HEK293 (cell line): ENCODE results near the gene KMT2D.
A peak's percentile ranks its signal among the peaks of the same experiment; 100 is the strongest.

Experiments used
- CTCF ChIA-PET: fragments of 350-600 bp; formaldehyde crosslinking; extraction: SDS; loops from one replicate; lab custom pipeline; 2021; ENCODE audit warnings: antibody characterized with exemption; lab: Yijun Ruan, JAX
- POLR2A ChIA-PET: fragments of 300-600 bp; formaldehyde crosslinking; extraction: SDS; loops from one replicate; lab custom pipeline; 2020; ENCODE audit warnings: antibody characterized with exemption, inconsistent platforms; lab: Yijun Ruan, JAX
- H3K27ac ChIP-seq: fragments of 200-500 bp; sonication (Bioruptor generic); 2 replicates; pipeline ENCODE4 v1.5.1; 2014; ENCODE audit warnings: low read depth, low read length, control low read depth, inconsistent platforms; ENCODE audit errors: extremely low read depth
- H3K36me3 ChIP-seq, 2 experiments: fragments of 200-500 bp in 1 of 2; sonication (Bioruptor generic) in 1 of 2; 1 replicate in 1 of 2; 2 replicates in 1 of 2; pipeline ENCODE4 v1.5.1; 2014 to 2017; ENCODE audit warnings: inconsistent platforms in 2 of 2, low read length in 2 of 2; ENCODE audit not compliant: control insufficient read depth in 2 of 2, insufficient read depth in 1 of 2
- H3K4me1 ChIP-seq: fragments of 200-500 bp; sonication (Bioruptor generic); 2 replicates; pipeline ENCODE4 v1.5.1; 2014; ENCODE audit warnings: mild to moderate bottlenecking, low read length, inconsistent platforms; ENCODE audit not compliant: control insufficient read depth, insufficient read depth
- H3K4me3 ChIP-seq: 2 replicates; pipeline ENCODE4 v1.5.1; 2011; ENCODE audit warnings: low read depth, mild to moderate bottlenecking, control low read depth, low read length, moderate library complexity
- H3K9me3 ChIP-seq: fragments of 200-500 bp; sonication (Bioruptor generic); 2 replicates; pipeline ENCODE4 v1.5.1; 2014; ENCODE audit warnings: low read depth, low read length, inconsistent platforms; ENCODE audit not compliant: control insufficient read depth, insufficient read depth
- GLIS2 ChIP-seq: fragments of 450-650 bp; formaldehyde crosslinking; IDR thresholded peaks from 2 replicates; pipeline ENCODE4 v1.5.1; 2016; ENCODE audit warnings: missing biosample characterization, missing genetic modification characterization
- IKZF3 ChIP-seq: fragments of 450-650 bp; IDR thresholded peaks from 2 replicates; pipeline ENCODE4 v1.5.0; 2018; ENCODE audit warnings: missing biosample characterization, mild to moderate bottlenecking, missing genetic modification characterization, moderate library complexity
- KLF16 ChIP-seq: fragments of 450-650 bp; formaldehyde crosslinking; IDR thresholded peaks from 2 replicates; pipeline ENCODE4 v1.5.1; 2017; ENCODE audit warnings: missing biosample characterization, missing genetic modification characterization
- OSR2 ChIP-seq: fragments of 450-650 bp; formaldehyde crosslinking; IDR thresholded peaks from 2 replicates; pipeline ENCODE4 v1.5.1; 2016; ENCODE audit warnings: missing biosample characterization, missing genetic modification characterization
- SP2 ChIP-seq: fragments of 450-650 bp; formaldehyde crosslinking; IDR thresholded peaks from 2 replicates; pipeline ENCODE4 v1.5.1; 2016; ENCODE audit warnings: missing biosample characterization, missing genetic modification characterization
- ZBTB48 ChIP-seq: fragments of 450-650 bp; formaldehyde crosslinking; IDR thresholded peaks from 2 replicates; pipeline ENCODE4 v1.5.1; 2016; ENCODE audit warnings: missing biosample characterization, missing genetic modification characterization
- ZBTB7A ChIP-seq: fragments of 450-650 bp; formaldehyde crosslinking; IDR thresholded peaks from 2 replicates; pipeline ENCODE4 v1.5.1; 2016; ENCODE audit warnings: low read depth, missing biosample characterization, missing genetic modification characterization
- ZNF114 ChIP-seq: fragments of 450-650 bp; formaldehyde crosslinking; IDR thresholded peaks from 2 replicates; pipeline ENCODE4 v1.5.0; 2017; ENCODE audit warnings: missing biosample characterization, missing genetic modification characterization
- ZNF174 ChIP-seq: fragments of 450-650 bp; formaldehyde crosslinking; IDR thresholded peaks from 2 replicates; pipeline ENCODE4 v1.5.0; 2017; ENCODE audit warnings: missing biosample characterization, mild to moderate bottlenecking, missing genetic modification characterization
- ZNF221 ChIP-seq: fragments of 450-650 bp; formaldehyde crosslinking; IDR thresholded peaks from 2 replicates; pipeline ENCODE4 v1.5.1; 2017; ENCODE audit warnings: missing biosample characterization, missing genetic modification characterization, borderline replicate concordance
- ZNF37A ChIP-seq: fragments of 450-650 bp; IDR thresholded peaks from 2 replicates; pipeline ENCODE4 v1.5.1; 2018; ENCODE audit warnings: missing biosample characterization, missing genetic modification characterization
- ZNF558 ChIP-seq: fragments of 450-650 bp; formaldehyde crosslinking; IDR thresholded peaks from 2 replicates; pipeline ENCODE4 v1.5.1; 2016; ENCODE audit warnings: missing biosample characterization, missing genetic modification characterization
- TF ChIP-seq, protein P1 (sequence below): fragments of 450-650 bp; IDR thresholded peaks from 2 replicates; pipeline ENCODE4 v1.5.1; 2018; ENCODE audit warnings: missing biosample characterization, mild to moderate bottlenecking, missing genetic modification characterization
- TF ChIP-seq, protein P2 (sequence below): fragments of 450-650 bp; formaldehyde crosslinking; IDR thresholded peaks from 2 replicates; pipeline ENCODE4 v1.5.1; 2017; ENCODE audit warnings: missing biosample characterization, missing genetic modification characterization
- TF ChIP-seq, protein P3 (sequence below): fragments of 450-650 bp; formaldehyde crosslinking; IDR thresholded peaks from 2 replicates; pipeline ENCODE4 v1.5.1; 2016; ENCODE audit warnings: missing biosample characterization, missing genetic modification characterization, borderline replicate concordance
- TF ChIP-seq, protein P4 (sequence below): fragments of 450-650 bp; formaldehyde crosslinking; conservative IDR thresholded peaks from 2 replicates; pipeline ENCODE4 v1.5.1; 2016; ENCODE audit warnings: low read depth, missing biosample characterization, missing genetic modification characterization
- TF ChIP-seq, protein P5 (sequence below): fragments of 450-650 bp; formaldehyde crosslinking; IDR thresholded peaks from 2 replicates; pipeline ENCODE4 v1.5.1; 2016; ENCODE audit warnings: missing biosample characterization, missing genetic modification characterization
- TF ChIP-seq, protein P6 (sequence below): fragments of 450-650 bp; formaldehyde crosslinking; IDR thresholded peaks from 2 replicates; pipeline ENCODE4 v1.5.1; 2016; ENCODE audit warnings: missing biosample characterization, missing genetic modification characterization

The KMT2D gene

DNA sequence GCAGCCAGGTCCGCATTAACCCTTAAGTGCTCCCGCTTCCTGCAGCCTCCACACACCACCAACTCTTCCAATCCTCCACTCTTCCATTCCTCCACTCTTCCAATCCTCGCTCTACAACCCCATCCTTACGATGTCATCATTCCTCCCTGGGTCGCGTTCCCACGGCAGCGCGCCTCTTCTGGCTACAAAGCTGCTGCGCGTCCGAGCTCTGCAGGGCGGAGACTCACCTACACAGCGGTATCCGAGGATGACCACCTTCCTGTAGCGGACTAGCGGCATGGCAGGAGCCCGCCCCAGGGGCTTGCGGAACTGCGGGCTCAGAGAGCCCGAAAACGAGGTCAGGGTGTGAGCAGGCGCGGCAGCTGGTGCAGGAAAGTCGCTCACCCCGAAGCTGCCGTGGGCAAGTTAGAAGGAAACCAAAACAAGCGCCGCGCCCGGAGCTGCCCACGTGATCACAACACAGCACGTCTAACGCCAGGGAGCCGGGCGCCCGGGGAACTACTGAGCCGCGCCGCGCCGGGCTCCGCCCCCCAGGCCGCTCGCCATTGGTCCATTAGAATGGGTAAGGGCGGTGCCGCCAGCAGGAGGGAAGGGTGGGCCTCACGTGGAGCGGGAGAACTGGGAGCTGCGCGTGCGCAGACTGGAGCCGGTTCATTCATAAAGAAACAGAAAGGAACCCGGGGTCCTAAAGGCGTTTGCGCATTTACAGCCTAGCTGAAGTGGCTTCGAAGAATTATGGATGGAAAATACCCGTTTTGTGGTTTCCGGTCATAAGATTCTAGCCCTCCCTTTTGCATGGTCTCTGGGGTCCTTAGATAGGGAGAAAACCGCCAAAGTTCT lies 9.1 kb upstream of the KMT2D start, which contains the start of gene RHEBL1 (continued):
- TF ChIP-seq, protein P1, sequence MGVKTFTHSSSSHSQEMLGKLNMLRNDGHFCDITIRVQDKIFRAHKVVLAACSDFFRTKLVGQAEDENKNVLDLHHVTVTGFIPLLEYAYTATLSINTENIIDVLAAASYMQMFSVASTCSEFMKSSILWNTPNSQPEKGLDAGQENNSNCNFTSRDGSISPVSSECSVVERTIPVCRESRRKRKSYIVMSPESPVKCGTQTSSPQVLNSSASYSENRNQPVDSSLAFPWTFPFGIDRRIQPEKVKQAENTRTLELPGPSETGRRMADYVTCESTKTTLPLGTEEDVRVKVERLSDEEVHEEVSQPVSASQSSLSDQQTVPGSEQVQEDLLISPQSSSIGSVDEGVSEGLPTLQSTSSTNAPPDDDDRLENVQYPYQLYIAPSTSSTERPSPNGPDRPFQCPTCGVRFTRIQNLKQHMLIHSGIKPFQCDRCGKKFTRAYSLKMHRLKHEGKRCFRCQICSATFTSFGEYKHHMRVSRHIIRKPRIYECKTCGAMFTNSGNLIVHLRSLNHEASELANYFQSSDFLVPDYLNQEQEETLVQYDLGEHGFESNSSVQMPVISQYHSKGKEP (tag by site-specific recombination): peak; percentile 10; the same call in 1 of the 2 replicates
- TF ChIP-seq, all 188 proteins: peak for 50

DNA sequence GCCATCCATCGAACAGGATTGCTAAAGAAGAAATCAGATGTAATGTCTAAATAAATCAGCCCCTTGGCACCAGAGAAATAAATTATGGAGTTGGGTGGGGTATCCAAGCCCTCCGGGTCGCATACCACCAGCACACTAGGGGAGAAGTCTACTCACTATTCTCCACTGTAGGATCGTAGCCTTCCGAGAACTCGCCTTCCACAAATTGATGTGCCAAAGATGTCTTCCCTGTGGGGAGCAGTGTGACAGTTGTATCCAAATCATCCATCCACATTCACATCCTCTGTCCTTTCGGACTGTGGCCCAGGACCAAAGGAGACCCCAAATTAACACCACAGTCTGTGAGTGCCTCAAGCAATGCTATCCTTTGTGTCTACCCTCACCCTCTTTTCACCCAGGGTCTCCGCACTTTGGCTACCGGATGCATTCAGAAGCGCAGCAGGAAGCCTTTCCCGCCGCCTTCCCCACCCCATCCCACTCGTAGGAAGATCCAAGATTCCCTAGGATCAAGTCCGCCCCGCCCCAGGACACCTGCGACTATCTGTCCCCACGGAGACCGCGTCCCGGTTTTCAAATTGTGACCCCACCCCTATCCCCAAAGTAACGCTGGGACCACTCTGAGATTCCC lies 8.4 kb upstream of the KMT2D start:
- Histone ChIP-seq H3K9me3 (no peaks in the 10 kb centered on the region), H3K4me3 (peak overlapping the region; percentile 74), H3K27ac (peak overlapping the region; percentile 34; the same call in 1 of the 2 replicates), H3K4me1 (peaks cover 4% of the 10 kb centered on the region), H3K36me3 (no peaks in the 10 kb centered on the region)
- ChIA-PET CTCF (interaction anchor here (0.7 to 9.2 kb wide), 9 partner anchors 18 to 166 kb away, joined by 3 to 131 read pairs (median 7); no protein-coding TSS in a partner anchor), POLR2A (interaction anchor here (0.6 to 2.4 kb wide), 11 partner anchors 10 to 112 kb away, joined by 3 to 41 read pairs (median 6); partner anchors contain the start of genes ARF3, LMBR1L and TUBA1B)
- no peak for TF ChIP-seq ZNF221 (tag by site-specific recombination)
- TF ChIP-seq ZBTB7A: peak; percentile 14; the same call in 1 of the 2 replicates
- peak; percentile 40 for TF ChIP-seq OSR2 (tag by site-specific recombination)
- no peak for TF ChIP-seq ZNF37A (tag by site-specific recombination)
- TF ChIP-seq, protein P2, sequence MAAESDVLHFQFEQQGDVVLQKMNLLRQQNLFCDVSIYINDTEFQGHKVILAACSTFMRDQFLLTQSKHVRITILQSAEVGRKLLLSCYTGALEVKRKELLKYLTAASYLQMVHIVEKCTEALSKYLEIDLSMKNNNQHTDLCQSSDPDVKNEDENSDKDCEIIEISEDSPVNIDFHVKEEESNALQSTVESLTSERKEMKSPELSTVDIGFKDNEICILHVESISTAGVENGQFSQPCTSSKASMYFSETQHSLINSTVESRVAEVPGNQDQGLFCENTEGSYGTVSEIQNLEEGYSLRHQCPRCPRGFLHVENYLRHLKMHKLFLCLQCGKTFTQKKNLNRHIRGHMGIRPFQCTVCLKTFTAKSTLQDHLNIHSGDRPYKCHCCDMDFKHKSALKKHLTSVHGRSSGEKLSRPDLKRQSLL: no peak
- TF ChIP-seq, protein P3, sequence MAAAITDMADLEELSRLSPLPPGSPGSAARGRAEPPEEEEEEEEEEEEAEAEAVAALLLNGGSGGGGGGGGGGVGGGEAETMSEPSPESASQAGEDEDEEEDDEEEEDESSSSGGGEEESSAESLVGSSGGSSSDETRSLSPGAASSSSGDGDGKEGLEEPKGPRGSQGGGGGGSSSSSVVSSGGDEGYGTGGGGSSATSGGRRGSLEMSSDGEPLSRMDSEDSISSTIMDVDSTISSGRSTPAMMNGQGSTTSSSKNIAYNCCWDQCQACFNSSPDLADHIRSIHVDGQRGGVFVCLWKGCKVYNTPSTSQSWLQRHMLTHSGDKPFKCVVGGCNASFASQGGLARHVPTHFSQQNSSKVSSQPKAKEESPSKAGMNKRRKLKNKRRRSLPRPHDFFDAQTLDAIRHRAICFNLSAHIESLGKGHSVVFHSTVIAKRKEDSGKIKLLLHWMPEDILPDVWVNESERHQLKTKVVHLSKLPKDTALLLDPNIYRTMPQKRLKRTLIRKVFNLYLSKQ: no peak
- TF ChIP-seq, protein P4, sequence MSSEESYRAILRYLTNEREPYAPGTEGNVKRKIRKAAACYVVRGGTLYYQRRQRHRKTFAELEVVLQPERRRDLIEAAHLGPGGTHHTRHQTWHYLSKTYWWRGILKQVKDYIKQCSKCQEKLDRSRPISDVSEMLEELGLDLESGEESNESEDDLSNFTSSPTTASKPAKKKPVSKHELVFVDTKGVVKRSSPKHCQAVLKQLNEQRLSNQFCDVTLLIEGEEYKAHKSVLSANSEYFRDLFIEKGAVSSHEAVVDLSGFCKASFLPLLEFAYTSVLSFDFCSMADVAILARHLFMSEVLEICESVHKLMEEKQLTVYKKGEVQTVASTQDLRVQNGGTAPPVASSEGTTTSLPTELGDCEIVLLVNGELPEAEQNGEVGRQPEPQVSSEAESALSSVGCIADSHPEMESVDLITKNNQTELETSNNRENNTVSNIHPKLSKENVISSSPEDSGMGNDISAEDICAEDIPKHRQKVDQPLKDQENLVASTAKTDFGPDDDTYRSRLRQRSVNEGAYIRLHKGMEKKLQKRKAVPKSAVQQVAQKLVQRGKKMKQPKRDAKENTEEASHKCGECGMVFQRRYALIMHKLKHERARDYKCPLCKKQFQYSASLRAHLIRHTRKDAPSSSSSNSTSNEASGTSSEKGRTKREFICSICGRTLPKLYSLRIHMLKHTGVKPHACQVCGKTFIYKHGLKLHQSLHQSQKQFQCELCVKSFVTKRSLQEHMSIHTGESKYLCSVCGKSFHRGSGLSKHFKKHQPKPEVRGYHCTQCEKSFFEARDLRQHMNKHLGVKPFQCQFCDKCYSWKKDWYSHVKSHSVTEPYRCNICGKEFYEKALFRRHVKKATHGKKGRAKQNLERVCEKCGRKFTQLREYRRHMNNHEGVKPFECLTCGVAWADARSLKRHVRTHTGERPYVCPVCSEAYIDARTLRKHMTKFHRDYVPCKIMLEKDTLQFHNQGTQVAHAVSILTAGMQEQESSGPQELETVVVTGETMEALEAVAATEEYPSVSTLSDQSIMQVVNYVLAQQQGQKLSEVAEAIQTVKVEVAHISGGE: peak; percentile 54; the same call in 1 of the 2 replicates
- TF ChIP-seq SP2 (tag by site-specific recombination): peak; percentile 29
- peak; percentile 49; the same call in 1 of the 2 replicates for TF ChIP-seq ZBTB48 (tag by site-specific recombination)
- 0 out of 2 replicates have a peak, but pooled peaks have one; percentile 7 for TF ChIP-seq GLIS2
- TF ChIP-seq ZNF174: no peak
- TF ChIP-seq, protein P5, sequence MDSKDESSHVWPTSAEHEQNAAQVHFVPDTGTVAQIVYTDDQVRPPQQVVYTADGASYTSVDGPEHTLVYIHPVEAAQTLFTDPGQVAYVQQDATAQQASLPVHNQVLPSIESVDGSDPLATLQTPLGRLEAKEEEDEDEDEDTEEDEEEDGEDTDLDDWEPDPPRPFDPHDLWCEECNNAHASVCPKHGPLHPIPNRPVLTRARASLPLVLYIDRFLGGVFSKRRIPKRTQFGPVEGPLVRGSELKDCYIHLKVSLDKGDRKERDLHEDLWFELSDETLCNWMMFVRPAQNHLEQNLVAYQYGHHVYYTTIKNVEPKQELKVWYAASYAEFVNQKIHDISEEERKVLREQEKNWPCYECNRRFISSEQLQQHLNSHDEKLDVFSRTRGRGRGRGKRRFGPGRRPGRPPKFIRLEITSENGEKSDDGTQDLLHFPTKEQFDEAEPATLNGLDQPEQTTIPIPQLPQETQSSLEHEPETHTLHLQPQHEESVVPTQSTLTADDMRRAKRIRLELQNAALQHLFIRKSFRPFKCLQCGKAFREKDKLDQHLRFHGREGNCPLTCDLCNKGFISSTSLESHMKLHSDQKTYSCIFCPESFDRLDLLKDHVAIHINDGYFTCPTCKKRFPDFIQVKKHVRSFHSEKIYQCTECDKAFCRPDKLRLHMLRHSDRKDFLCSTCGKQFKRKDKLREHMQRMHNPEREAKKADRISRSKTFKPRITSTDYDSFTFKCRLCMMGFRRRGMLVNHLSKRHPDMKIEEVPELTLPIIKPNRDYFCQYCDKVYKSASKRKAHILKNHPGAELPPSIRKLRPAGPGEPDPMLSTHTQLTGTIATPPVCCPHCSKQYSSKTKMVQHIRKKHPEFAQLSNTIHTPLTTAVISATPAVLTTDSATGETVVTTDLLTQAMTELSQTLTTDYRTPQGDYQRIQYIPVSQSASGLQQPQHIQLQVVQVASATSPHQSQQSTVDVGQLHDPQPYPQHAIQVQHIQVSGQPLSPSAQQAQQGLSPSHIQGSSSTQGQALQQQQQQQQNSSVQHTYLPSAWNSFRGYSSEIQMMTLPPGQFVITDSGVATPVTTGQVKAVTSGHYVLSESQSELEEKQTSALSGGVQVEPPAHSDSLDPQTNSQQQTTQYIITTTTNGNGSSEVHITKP (tag by site-specific recombination): peak; percentile 47
- TF ChIP-seq, protein P6, sequence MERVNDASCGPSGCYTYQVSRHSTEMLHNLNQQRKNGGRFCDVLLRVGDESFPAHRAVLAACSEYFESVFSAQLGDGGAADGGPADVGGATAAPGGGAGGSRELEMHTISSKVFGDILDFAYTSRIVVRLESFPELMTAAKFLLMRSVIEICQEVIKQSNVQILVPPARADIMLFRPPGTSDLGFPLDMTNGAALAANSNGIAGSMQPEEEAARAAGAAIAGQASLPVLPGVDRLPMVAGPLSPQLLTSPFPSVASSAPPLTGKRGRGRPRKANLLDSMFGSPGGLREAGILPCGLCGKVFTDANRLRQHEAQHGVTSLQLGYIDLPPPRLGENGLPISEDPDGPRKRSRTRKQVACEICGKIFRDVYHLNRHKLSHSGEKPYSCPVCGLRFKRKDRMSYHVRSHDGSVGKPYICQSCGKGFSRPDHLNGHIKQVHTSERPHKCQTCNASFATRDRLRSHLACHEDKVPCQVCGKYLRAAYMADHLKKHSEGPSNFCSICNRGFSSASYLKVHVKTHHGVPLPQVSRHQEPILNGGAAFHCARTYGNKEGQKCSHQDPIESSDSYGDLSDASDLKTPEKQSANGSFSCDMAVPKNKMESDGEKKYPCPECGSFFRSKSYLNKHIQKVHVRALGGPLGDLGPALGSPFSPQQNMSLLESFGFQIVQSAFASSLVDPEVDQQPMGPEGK (tag by site-specific recombination): 0 out of 2 replicates have a peak, but pooled peaks have one; percentile 61
- no peak for TF ChIP-seq KLF16 (tag by site-specific recombination)
- no peak for TF ChIP-seq ZNF114 (tag by site-specific recombination)
- peak; percentile 64; the same call in 1 of the 2 replicates for TF ChIP-seq IKZF3 (tag by site-specific recombination)
- TF ChIP-seq ZNF558: no peak
